Fibroblast of skin of abdomen (primary cell): Measurements from ENCODE around the gene CCNJ. TPM values are rescaled to one million over a fixed set of nuclear protein-coding genes. Genes with fewer than 3 reads are reported as not detected.
A peak's percentile ranks its signal among the peaks of the same experiment; 100 is the strongest.
"Not testable (repeated sequence)": the region's sequence is repeated elsewhere in the genome, so short reads cannot be mapped to it uniquely, and the experiment has no call there.

Experiments
- DNase-seq: peaks from one replicate; pipeline ENCODE4 v3.0.0-alpha.2; 2013
- polyA plus RNA-seq, 2 experiments: library from polyadenylated mRNA; unstranded; fragments of 120-200 nt; gene quantifications; one replicate each; pipeline ENCODE4 v1.2.1, GENCODE V29; 2013; ENCODE audit not compliant: insufficient read length in 2 of 2

Gene CCNJ, protein sequence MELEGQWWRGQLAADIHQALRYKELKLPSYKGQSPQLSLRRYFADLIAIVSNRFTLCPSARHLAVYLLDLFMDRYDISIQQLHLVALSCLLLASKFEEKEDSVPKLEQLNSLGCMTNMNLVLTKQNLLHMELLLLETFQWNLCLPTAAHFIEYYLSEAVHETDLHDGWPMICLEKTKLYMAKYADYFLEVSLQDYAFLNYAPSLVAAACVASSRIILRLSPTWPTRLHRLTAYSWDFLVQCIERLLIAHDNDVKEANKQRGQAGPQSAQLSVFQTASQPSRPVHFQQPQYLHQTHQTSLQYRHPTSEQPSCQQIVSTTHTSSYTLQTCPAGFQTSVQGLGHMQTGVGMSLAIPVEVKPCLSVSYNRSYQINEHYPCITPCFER
- 7.2 TPM for polyA plus RNA-seq (2013, experiment 1 of 2; ENCODE audit: insufficient read length)
- 6.5 TPM for polyA plus RNA-seq (2013, experiment 2 of 2; ENCODE audit: insufficient read length)

DNA sequence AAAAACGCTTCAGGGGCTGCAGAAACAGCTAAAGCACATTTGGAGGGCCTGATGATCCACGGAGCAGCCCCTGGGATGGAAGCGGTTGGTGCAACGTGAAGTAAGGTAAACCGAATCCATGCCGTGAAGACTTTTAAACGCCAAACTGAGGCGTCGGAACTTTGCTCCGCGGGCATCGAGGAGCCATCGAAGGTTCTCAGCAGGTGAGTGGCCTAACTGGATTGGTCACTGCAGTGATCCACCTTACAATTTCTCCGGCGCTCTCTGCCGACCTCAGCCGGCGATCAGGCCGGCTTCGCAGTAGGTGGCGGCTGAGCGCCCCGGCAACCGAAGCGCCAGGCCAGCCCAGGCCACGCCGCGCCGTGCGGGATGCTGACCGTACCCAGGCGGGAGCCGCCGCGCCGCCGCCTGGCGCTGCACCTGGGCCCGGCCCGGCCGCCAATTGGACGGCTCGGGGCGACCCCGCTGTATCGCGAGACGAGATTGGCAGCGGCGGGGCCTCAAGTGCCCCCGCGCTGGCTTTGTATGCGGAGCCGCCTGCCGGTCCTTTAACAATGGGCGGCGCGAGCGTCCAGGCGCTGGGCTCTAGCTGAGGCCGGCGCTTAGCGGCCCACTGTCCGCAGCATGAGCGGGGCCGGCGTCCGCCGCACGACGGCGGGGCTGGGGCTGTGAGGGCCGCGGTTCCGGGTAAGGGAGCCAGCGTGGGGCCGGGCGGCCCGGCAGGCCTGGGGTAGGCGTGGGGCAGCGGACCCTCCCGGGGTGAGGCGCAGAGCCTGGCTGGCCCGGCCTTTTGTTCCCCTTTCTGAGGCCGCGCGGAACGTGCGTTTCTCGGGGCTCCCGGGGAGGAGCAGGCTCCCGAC, at the start of gene CCNJ:
CCNJ (plus strand) TSS at position 551 of the 860 bp plus-strand sequence. CDS start 811 bp downstream, outside the sequence.
- peak; percentile 91 for DNase-seq

DNA sequence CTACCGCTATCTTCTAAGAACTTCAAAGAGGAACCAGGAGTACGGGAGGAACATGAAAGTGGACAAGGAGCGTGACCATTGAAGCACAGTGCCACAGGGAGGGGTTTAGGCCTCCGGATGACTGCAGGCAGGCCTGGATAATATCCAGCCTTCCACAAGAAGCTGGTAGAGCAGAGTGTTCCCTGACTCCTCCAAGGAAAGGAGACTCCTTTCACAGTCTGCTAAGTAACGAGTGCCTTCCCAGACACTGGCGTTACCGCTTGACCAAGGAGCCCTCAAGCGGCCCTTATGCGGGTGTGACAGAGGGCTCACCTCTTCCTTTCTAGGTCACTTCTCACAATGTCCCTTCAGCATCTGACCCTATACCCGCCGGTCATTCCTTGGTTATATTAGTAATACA, 49.0 kb upstream of the CCNJ start:
- DNase-seq: not testable (repeated sequence)

DNA sequence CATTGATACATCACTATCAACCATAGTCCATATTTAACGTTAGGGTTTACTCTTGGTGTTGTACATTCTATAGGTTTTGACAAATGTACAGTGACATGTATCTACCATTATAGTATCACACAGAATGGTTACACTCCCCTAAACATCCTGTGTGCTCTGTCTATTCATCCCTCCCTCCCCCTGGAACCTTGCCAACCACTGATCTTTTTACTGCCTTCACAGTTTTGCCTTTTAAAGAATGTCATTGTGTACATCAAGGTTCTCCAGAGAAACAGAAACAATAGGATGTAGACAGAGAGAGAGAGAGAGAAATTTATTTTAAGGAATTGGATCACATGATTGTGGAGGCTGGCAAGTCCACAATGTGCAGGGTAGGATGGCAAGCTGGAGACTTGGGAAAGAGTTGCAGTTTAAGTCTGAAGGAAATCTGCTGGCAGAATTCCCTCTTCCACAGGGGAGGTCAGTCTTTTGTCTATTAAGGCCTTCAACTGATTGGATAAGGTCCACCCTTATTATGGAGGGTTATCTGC, 45.1 kb upstream of the CCNJ start:
- no peak for DNase-seq

DNA sequence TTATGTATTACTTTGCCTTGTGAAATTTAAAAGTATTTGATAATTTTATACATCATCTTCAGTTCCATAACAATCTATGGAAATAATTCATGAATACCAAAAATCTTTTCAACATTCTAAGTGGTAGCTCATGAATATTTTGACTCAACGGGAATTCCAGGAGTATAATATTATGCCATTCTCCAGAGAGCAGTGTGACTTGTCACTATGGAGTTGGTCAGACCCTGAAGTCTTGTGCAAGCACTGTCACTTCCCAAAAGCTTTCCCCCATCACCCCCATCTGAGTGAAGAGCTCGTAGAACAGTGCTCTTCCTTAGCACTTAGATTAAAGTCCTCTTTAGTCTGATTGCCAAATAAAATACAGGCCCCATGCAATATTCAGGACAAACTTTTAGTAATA, 29.4 kb upstream of the CCNJ start:
- DNase-seq: no peak

DNA sequence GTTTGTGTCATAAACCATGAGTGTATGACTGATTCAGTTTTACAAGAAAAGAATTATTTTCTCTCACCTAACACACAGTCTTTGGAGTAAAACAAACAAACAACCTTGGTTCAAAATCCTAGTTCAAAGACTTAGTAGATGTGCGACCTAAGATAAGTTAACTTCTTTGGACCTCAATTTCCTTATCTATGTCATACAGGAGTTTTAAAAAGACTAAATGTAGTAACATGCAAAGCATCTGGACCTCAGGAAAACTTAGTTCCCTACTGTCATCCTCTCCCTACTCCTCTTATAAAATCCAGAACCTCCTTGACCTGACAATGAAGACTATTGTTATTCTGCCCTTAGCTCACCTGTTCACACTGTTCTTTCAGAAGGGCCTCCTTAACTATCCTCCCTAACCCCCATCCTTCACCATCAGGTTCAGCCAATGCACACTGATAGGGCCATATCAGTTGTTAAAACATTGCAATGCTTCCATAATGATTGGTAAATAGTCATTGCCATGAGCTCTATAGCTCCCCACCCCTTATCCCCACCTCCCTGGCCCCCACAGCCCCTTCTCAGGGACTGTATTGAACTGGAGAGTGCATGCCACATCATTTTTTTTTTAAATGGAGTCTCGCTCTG, 28.8 kb upstream of the CCNJ start:
- DNase-seq: no peak

DNA sequence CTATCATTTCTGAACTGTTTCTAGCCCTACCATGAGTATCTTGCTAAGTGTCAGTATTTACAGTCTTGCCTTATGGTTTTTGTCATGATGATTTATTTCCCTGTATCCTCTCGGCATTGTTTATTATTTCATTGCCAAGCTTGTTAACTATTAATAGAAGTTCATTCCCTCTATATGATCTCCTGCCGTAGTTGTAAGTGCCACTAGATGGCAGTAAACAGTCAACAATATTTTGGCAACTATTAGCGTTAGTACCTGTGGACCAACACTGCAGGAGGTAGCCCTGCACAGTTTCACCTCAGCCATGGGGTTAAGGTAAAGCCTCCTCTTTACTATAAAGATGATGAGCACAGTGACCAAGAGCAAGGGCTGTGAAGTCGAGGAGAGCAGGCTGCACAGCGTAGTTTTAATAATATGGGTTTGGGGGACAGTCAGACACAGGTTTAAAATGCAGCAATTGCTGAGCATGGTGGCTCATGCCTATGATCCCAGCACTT, 26.1 kb upstream of the CCNJ start:
- DNase-seq: peak; percentile 47

DNA sequence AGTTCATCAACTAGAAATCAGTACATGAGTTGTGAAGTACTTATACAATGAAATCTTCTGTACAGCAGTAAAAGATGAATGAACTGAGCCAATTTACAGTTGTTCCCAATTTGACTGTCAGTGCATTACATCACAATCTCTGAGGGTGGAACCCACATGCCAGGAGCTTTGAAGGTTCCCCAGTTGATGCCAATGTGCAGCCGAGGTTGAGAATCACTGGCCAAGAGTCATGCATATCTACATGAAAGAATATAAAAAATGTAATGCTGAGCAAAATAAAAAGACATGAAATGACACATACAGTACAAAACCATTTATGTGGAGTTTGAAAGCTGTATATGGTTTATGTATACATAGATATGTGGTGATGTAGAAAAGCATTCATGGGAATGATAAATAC, 22.1 kb upstream of the CCNJ start:
- DNase-seq: no peak

DNA sequence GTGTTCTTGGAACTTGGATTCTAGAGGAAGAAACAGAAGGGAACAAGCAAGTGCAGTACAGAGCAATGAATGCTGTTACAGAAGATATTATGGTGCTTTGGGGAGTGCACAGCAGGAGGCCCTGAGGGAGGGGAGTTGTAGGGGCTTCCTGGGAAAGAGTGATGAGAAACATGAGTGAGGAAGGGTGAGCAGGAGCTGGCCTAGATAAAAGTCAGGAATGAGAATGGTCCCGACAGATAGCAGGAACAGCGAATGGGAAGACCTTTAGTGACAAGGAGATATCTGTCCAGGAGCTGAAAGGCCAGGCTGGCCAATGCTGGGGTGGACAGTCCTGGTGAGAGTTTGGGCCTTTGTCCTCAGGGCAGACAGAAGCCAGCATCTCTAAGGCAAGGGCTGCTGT, 20.6 kb upstream of the CCNJ start:
- DNase-seq: no peak

DNA sequence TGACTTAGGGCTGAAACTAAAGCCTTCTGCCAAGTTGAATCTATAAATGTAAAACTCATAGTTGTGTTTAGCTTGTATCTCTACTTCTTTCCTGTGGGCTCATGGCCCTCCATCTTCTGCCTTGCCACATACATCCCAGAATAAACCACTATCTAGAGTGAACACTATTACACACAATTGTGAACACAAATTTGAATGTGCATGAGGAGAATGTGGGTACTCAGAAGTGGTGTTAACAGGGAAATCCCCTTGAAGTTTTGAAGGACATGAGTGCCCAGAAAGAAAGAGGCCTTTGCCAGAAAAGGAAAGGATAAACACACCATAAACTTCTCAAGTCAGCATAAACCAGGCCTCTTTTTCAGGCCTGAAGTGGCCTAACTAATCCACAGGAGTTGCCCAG, 20.2 kb upstream of the CCNJ start:
- DNase-seq: no peak

DNA sequence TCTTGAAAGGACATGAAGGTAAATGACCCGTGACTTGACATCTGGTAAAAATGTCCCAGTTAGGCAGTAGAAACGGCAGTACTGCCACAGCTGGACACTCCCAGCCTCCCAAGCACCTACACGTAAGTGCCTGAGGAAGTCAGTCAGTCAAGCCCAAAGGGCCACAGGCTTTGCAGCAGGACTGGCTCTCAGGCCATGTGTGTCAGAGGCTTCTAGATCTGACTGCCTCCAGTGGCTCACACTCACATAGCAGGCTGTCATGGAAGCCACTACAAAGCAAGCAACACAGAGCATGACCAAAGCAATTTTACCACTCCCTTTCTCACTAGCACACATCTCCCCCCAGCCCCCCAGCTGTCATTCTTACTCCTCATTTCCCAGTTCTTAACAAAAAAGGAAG, 17.8 kb upstream of the CCNJ start:
- no peak for DNase-seq

DNA sequence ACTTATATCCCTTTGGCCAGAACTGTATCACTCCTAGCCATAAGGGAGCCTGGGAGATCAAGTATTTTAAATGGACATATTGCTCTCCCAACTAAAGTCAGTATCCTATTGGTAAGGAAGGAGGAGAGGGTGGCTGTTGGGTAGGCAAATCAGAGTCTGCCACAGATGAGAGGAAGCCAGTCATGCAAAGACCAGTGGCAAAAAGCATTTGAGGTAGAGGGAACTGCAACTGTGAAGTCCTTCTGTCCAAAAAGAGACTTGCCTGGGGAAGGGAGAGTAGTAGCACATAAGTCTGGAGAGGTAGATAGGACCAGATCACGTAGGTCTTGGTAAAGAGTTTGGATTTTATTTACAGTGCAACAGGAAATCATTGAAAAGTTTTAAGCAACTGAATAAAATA, 8.8 kb upstream of the CCNJ start:
- DNase-seq: no peak

DNA sequence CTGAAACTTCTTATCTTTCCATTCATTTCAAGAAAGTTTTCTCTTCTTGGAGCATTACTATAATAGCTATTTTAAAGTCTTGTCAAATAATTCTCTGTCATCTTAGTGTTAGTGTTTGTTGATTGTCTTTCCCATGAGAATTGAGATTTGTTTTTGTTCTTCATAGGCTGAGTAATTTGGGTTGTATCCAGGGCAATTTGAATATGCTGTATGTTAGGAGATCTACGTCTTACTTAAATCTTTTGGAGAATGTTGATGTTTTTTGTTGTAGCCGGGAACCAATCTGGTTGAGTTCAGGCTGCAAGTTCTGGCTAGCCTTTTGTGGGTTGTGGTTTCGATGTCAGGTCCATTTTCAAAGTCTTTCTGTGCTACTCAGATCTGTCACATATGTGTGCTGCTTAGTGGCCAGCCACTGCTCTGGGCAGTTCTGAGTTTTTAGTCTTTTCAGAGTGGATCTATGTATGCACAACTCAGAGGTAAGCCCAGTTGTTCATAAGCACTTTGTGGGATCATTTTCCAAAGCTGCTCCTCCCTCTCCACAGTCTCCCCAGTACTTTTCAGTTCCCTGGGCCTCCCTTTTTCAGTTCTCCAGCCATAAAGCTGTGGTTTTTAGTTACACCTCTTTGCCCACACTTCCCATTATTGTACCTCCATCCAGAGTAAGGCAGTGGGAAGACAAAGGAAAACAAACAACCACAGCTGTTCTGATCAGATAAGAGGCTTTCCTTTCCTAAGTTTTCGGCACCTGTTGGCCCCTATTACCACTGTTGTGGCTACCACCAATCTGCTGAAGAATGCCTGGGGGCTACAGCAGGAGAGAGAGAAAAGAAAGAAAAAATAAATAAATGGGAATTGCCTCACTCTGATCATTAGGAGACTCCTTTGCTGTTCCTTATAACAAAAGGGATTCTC, 4.7 kb upstream of the CCNJ start:
- no peak for DNase-seq

DNA sequence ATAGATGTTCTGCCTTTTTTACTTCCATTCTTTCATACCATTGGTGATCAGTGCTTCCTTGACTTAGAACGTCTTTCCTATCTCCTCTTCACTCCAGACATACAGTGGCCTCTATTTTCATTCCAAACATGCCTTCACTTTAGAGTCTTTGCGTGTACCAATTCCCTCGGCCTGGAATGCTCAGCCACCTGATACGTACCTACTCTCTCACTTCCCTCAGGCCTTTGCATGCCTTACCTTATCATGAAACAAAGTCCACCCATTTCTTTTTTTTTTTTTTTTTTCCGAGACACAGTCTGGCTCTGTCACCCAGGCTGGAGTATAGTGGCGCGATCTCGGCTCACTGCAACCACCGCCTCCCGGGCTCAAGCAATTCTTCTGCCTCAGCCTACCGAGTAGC, 2.2 kb upstream of the CCNJ start:
- no peak for DNase-seq

DNA sequence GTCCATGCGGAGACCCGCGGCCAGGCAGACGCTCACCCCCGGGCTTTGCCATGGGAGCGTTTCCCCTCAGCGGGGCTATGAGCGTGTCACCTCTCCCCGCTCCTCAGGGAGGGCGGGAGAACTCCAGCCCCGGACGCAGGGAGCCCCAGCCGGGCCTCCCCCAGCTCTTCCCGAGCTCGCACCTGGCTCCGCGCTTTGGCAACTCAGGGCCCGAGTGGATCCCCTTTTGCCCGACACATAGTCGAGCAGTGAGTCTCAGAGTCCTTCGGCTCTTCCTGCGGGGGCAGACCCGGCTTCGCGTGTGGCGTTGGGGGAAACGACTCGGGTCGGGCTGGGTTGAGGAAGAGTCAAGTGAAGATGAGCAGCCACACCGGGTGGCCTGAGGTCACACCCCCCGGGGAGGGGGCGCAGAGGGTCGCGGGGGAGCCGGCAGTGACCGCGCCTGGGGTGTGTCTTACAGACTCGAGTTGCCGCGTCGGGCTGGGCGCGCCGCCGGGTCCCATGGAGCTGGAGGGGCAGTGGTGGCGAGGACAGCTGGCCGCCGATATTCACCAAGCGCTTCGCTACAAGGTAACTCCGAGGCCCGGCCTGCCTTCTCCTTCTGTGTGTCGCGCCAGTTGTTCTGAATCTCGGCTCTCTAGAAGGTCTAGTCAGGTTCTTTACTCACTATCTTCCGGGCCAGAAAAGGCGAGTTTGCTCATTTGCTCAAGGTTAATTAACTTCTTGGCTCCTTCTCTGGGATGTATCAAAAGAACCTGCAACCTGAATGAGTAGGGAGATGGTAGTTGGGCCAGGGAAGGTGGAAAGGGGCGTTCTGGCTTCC, 721 bp downstream of the CCNJ start:
- peak; percentile 43 for DNase-seq

DNA sequence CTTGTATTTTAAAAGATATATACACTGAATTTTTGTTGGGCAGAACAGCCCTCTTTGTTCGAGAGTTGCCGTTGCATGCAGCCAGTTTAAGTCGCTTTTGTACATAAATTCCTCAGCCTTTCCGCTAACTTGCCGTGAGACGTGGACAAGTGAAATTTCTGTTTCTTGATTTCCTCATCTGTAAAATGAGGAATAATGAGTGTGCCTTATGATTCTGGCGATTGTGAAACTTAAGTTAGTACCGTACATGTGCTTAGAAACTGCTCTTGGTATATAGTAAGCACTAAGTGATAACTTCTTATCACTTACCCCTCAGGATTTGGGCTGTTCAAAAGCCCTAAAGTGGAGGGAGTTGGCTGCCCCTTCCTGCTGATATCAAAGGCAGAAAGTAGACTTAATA, 1.4 kb downstream of the CCNJ start:
- DNase-seq: peak; percentile 30

DNA sequence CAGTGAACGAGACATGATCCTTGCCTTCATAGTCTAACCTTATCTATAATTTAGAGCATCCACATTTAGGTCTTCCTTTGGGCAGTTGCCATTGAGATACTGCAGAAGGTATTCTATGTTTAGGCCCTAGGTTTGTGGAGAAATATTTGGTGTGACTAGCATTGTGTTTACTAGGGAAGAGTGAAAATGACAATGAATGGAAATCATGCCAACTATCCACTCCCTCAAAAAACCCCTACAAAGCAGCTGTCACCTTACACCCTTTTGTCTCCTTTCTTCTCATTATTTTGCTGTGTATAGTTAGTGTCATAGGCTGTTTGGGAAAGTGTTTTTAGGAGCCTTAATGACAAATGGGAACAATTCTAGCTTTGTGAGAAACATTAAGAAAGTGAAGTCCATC, 3.2 kb downstream of the CCNJ start:
- no peak for DNase-seq

DNA sequence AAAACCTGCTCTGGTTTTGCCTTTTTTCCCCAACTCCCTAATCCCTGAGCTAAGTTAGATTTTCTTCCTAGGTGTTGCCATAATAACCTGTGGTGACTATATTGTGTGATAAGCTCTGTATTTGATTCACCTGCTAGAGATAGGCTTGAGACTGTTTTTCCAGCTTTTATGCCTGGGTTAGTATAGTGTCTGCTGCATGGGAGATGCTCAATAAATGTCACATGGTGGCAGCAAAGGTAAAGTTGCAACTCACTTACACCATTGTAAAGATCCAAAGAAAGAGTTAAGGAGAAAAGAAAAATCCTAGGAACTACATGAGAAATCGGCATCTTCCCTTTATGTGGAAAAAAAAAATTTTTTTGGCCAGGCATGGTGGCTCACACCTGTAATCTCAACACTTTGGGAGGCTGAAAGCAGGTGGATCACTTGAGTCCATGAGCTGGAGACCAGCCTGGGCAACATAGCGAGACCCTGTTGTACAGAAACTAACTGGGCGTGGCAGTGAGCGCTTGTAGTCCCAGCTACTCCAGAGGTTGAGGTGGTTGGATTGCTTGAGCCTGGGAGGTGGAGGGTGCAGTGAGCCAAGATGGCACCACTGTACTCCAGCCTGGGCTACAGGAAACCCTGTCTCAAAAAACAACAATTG, 3.7 kb downstream of the CCNJ start:
- DNase-seq: no peak

DNA sequence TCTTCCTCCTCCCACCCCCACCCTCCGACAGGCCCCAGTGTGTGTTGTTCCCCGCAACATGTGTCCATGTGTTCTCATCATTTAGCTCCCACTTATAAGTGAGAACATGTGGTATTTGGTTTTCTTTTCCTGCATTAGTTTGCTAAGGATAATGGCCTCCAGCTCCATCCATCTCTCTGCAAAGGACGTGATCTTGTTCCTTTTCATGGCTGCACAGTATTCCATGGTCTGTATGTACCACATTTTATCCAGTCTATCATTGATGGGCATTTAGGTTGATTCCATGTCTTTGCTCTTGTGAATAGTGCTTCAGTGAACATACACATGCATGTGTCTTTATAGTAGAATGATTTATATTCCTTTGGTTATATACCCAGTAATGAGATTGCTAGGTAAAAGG, 4.5 kb downstream of the CCNJ start:
- not testable (repeated sequence) for DNase-seq

DNA sequence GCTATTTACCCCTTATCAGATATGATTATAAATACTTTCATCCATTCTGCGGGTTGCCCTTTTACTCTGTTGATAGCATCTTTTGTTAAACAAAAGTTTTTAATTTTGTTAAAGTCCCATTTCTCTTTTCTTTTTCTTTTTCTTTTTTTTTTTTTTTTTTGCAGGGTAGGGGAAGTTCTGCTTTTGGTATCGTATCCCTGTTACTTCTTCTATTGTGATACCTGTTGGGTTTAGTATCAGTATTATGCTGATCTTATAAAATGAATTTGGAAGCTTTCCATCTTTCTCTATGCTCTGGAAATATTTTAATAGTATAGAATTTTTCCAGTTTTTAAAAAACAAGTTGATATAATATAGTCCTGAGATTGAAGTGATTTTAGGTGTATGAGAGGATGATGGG, 6.0 kb downstream of the CCNJ start:
- DNase-seq: no peak

DNA sequence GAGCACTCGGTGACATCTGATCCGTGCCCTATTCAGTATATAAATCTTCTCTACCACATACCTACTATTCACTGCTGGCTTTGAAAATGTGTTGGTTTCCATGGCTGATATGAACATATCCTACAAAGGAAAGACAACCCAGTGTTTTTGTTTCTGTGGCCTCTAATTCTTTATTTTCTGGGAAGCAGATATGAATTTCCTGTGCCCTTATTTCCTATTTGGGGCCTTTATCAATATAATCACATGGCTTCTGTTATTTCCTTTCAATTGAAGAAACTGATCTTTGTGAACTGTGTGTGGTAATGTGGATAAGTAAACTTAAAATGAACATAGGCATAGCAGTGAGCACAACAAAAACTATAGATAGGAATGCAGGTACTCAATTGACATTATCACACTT, 10.6 kb downstream of the CCNJ start:
- DNase-seq: no peak
